ENCODE data around the gene CSPG5.

CSPG5 gene

DNA sequence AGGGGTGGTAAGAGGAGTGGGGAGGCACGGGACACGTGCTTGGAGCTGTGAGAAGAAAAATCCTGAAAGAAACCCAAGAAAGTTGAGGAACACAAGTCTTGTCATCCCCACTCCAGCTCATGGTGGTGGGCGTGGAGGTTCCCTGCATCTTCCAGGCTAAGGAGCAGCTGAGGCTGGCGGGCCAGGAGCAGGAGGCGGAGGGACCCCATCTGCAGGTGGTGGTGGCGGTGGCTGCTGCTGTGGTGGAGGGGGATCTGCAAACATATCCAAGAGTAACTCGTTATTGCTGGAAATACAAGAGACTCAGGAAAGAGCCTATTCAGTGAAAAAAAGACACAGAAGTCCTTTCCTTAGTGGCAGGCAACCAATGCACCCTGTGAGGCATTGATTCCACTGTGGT, 9.4 kb upstream of the CSPG5 start:
- DNase-seq (ENCODE audit: low spot score): no peak

DNA sequence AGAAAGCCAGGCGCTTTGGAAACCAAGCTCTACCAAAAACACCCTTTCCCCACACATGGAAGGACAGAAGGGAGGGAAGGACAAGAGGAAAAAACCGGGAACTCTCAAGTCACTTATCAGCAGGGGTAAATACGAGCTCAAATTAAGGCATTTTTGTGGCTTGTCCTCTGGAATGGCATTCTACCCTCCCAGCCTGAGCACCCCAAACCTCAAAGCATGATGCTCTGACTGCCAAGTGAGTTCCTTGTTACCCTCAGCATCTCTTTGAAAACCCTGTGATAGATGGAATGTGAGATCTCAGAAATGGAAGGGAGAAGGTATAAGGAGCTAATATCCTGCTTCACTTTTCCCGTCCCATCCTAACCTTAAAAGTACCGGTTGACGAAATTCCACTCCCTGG, 8.1 kb upstream of the CSPG5 start:
- no peak for DNase-seq (ENCODE audit: low spot score)

DNA sequence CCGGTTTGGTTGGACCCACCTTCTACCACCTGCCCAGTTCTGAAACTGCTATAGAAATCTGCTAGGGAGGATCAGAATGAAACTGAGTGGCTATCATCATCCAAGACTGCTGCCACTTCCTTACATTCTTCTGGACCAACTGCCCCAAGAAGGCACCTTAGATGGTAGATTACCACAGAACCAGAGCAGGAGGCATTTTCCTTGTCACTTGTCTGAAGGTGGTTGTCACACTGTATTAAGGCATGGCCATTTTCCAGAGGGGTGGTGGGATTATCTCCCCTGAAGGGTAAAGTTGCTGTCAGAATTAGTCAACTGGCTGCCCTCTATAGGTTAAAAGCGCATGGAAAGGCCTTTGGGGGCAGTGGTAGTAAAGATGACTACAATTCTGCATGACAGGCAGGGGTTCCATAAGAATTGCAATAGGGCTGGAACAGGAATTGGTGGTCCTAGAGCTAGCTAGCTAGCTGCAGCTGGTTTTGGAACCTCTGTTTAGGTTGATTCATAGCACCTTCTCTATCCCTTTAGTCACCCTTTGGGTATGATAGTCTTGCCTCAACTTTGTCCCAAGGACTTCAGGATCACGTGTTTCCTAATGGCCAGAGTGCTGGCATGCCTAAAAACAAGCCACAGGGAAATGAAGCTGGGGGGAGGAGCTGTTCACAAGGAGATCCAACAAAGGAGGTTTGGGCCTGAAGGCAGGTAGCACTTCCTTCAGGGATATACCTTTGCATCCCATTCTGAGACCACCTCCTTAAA, 4.8 kb upstream of the CSPG5 start:
- DNase-seq (ENCODE audit: low spot score): no peak

DNA sequence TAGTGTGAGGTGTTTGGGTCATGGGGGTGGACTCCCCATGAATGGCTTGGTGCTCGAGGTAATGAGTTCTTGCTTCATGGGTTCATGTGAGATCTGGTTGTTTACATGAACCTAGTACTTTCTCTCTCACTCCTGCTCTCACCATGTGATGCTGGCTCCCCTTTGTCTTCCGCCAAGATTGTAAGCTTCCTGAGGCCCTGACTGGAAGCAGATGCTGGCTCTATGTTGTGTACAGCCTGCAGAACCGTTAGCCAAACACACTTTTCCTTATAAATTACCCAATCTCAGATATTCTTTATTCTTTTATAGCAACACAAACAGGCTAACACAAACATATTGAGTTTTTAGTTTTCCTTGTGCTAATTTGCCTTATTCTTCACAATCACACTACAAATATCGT, 3.2 kb upstream of the CSPG5 start:
- DNase-seq (ENCODE audit: low spot score): no peak

DNA sequence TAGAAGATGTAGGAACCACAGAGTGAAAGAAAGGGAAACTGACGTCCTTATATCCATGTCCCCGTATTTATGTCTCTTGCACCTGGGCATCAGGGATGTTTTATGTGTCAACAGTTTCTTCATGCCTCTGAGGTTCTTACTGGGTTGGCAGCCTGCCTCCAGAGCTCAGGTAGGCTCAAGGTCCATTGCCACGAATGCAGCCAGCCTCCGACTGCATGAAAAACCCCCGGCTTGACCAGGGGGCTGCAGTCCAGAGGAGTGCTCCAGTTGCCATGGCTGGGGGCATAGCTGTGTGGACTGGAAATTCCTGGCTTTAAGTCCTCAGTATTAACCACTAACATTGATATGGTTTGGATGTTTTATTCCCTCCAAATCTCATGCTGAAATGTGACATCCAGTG, 2.8 kb upstream of the CSPG5 start:
- no peak for DNase-seq (ENCODE audit: low spot score)

DNA sequence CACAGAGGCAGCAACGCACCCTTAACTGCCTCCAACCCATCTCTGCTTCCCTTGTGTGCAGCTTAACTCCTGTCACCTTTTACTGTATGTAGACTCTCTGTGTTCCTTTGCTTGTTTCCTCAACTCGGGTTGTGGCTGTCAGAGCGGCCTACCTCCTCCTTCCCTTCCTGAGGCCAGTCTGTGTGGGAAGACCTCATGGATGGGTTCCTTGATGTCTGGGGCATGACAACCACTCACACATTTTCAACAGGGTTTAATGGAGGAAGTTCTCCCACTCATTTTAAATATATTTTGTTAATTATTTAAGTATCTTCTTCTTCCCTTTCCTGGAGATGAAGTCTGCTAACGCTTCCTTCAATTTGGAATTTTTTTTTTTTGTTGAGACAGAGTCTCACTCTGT, 1.8 kb upstream of the CSPG5 start:
- no peak for DNase-seq (ENCODE audit: low spot score)

DNA sequence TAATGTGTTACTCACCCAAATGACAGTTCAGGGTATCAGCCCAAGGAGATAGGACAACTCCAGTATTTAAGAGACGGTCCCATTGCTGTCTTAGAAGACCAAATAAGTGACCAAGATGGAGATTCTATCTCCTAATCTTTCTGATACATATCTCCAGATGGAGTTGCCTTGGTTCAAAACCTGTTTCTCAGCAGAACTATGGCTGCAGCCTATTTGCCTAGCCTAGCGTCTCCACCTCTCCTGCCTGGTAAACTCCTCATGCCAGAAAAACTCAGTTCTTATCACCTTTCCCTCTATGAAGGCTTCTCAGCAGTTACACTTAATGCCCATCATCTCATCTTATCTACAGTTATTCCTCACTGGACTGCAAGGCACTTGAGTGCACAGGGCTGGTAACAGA, 1.2 kb upstream of the CSPG5 start:
- DNase-seq (ENCODE audit: low spot score): no peak

DNA sequence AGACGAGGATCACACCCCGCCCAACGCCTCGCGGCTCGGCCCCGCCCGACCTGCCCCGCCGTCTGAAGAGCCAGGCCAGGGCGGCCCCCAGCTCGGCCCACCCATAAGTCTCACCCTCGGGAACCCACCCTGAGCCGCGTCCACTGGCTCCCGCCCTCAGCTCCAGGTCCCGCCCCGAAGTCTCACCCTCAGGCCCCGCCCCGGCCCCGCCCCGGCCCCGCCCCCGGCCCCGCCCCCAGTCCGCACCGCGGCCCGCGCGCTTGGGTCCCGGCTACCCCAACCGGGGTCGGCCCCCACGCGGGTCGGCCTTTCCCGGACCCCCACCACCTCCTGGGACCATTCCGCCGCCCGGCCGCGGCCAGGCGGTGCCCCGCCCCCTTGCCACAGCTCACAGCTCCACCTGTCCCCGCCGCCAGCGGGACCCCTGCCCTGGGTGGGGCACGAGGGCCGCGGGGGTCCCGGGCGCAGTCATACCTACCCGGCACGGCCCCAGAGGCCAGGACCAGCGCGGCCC, 489 bp downstream of the CSPG5 start:
- peak; percentile 43 for DNase-seq (ENCODE audit: low spot score)

DNA sequence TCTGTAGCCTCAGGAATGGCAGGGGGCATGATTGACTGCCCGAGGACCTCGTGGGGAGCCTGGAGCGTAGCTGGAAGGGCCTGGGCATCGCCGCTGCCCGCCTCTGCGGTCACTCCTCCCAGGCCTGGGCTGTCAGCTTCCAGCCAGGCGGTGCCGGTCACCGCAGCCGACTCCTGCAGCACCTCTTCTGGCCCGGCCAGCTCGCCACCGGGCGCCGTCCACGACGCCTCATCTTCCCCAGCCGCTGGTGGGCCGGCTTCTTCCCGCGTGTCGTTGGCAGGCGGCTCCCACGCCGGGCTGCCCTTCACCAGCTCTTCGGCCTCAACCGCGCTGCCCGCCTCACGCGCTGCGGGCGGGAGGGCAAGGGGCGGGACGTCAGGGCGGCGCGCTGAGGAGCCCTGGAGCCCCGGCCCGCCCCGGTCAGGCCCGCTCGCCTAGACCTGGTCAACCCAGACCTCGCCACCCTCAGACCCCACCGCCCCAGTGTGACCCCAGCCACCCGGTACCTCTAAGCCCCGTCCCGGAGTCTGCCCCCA, 1.0 kb downstream of the CSPG5 start:
- no peak for DNase-seq (ENCODE audit: low spot score)

DNA sequence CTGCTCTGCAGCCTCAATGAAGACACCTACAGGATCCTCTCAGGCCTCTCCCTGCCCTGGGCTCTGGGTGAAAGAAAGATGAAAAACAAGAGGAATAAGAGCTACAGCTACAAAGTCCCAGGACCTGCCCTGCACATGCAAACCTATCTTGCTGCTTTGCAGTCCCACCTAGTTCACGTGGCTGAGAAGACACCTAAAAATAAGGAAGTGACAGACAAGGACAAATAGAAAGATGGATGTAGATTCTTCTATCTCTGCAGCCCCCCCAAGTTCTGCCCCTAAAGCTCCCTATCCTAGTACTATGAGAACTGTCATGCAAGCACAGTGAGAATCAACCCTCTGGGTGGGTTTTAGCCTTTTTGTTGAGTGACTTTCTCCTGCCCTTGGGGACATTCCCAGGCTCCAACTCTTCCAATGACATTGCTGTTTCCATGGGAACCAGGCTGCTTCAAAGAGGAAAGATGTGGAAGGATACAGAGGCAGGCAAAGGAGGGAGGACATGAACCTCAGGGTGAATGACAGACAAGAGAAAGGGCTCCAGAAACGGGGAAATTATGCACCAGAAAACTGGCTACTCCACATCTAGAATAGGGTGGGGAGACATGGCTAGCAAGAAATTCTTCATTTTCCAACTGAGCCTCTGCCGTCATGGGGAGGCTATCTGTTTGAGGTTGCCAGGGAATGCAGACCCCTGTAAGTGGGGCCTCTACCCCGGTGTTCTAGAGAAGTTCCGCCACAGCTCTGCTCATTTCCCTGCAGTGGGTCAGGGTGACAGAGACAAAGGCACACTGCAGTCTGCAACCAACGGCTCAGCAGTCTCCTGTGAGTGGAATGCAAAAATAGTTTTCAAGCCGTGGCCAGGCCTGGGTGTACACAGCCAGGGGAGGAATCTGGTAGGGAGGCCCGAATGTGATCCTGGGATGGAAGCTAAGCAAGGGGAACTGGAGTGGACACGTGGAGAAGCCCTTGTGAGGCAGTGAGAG, 5.2 kb downstream of the CSPG5 start:
- DNase-seq (ENCODE audit: low spot score): peak; percentile 48

DNA sequence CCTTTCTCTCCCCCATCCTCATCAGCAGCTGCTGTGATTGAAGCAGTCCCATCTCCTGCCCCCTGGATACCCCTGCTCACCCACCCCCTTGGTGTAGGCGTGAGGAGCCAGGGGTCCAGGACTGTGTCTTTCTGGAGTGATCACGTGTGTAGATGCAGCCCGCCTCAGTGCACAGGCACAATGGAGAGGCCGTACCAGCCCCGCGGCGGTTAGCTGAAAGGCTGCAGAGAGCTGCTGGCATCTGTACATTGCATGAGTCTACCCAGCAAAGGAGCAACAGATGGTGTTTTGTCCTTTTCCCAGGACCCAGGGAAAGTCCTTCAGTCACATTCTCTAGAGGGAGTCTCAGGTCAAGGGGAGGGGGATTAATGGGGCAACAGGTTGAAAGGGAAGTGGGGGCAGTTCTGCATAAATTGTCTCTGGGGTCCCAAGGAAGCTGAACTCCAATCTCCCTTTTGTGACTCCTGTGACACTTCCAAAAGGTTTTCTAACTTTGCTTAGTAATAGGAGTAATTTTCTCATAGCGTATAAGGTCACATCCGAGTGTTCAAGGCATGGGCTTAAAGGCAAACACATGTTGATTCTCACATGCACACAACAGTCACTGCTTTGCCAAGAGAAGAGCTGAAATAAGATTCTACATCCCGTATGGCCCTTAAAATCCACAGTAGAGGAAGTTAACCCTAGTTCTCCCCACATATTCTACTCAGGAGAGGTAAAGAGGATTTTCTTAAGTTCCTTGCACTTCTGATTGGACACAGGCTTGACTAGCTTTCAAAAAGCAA, 7.1 kb downstream of the CSPG5 start:
- DNase-seq (ENCODE audit: low spot score): peak; percentile 68

DNA sequence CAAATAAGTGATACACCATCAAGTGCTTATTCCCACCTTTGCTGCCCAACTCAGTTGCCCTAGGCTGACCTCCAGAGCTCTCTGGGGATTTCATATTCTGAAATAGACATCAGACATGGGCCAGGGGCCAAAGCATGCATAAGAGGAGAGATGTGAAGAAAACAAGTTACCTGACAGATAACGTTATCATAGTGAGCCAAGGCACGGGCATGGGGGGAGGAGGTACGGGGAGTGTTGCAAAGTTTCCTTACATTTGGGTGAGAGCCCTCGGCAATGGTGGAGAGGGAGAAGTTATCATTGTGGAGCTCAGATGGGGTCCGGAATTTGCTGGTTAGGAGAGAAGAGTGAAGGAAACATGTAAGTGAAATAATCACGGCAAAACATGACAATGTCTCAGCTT, 9.8 kb downstream of the CSPG5 start:
- DNase-seq (ENCODE audit: low spot score): no peak

DNA sequence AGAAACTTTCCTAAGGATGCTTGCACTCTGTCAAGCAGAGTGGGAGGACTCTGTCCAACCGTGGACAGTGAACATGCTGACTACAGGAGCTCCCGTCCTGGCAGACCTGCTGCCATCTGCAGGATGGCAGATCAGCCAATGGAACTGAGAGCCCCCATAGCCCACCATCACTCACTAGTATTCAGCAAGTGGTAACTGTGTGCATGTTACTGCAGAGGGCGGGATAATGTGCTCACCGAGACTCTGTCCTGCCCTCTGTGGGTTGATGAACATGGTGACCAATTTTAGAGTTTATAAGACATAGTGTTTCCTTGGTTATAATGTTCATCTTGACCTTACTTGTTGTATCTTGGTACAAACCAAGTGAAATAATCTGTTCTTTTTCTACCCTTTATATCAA, 11.5 kb downstream of the CSPG5 start:
- no peak for DNase-seq (ENCODE audit: low spot score)

DNA sequence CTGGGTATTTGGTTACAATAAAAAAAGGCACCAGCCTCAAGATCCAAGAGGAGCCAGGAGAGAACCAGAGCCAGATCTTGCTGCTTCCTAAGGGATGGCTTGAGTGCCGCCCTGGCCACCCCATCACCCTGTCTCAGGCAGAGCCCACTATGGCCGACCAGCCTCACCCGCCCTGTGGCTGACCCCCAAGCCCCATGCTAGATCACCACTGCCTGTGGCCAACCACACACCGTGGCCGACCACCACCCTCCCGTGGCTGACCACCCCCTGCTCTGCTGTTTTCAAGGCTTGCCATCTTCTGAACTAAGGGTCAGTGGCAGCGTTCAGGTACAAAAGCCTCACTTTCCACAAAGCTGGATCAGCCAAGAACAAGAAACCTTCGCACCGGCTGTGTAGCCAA, 12.0 kb downstream of the CSPG5 start:
- DNase-seq (ENCODE audit: low spot score): no peak

DNA sequence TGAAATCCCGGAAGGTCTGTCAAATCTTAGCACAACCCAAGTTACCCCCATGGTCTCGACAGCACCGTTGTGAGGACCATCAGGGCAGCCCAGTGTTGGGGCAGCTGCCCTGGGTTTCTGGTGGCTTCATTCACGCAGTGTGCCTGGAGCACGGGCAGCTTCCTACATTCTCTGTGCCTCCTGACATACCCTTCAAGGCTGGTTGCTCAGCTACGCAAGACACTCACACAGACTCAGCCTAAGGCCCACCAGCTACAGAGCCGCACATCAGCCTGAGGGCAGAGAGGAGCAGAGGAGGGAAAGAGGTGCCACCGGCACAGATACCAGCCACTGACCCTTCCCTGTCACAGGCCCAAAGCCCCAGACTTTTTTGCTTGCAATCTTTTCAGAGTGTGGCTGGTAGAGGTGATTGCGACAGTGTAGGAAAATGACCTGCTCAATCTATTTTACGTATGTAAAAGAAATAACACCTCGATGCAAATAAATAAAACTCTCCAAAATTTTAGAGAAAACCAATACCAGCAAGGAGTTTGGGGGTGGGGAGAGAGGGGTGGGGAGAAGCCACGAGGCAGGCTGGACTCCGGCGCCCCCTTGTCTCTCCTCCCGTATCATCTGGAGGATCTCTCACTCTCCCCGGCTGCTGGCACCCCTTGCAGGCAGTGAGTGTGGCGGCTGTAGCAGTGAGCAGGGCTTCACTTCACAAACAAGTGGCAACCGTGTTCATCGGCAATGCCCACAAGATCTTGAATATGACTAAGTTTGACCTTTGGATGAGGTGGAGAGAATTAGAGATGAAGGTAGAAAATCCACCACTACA, 12.7 kb downstream of the CSPG5 start:
- DNase-seq (ENCODE audit: low spot score): no peak

DNA sequence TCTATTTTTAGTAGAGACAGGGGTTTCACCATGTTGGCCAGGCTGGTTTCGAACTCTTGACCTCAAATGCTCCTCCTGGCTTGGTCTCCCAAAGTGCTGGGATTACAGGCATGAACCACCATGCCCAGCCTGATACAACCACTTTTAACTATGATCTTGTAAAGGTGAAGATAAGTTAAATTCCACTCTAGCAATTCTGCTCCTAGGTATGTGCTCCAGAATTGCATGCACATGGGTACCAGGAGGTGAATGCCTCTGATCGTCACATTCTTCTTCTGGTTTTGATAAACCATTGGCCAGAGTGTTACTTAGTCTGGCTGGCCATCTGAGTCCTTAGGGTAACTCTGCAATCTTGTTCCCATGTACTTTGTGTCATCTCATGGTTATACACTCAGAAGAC, 22.3 kb downstream of the CSPG5 start:
- no peak for DNase-seq (ENCODE audit: low spot score)

DNA sequence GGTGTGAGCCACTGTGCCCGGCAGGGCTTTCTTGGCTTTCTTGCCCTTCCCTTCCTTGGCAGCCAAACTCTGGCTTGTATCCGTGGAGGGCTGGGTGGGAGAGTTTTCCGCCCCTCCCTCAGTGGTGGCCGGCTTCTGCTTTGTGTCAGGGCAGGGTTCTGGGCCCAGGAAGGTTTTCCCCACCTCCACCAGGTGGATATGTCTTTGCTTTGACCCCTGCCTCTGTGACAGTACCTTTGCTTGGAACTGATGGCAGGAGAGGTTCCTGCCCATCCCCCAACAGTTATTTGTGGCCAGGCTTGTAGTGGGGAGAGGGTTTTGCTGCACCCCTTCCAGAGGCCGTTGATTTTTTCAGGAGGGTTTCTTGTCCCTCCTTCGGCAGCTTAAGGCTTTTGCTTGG, 24.3 kb downstream of the CSPG5 start:
- DNase-seq (ENCODE audit: low spot score): no peak

DNA sequence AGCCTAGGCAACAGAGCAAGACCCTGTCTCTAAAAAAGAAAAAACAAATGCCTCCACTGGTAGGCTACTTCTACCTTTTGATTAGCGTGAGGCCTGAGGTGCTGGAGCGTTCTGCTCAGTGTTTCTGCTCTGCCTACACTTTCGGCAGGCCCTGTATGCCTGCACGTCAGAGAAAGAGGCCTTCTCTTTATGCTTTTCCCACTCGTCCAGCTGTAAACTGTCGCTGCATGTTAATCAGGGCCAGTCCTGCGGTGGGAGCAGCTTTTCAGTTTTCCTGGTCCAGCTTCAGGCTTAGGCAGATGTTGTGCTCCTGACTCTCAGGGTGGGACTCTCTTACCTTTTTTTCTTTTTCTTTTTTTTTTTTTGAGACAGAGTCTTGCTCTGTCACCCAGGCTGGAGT, 25.3 kb downstream of the CSPG5 start:
- no peak for DNase-seq (ENCODE audit: low spot score)

DNA sequence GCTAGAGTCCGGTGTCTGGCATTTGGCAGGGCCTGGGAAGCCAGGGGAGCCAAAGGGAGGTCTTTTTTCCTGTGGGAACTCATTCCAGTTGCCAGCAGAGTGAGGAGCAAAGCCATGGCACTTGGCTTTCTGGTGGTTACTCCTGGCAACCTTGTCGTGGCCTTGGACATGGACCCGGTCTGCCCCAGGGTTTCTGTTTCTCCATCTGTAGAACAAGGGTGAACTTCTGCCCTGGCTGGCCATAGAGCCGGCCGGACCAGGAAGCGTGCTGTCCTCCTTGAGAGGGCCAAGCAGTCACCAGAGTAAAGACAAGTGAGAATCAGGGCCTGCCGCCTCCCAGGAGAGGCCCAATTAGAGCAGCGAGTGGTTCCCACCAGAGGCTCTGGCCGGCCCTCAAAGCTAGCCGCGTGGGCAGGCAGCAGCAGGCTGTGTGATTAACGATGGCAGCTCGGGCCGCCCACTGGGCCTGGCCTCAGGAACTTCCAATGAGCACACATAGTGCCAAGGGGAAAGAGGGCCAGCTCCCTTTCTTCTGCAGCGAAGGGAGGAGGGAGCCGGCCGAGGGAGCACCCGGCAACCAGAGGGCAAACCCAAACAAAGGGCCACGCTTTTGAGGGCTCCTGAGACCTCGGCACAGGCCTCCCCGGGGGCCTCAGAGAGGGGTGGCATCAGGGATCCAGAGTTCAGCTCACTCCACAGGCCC, 36.0 kb downstream of the CSPG5 start:
- DNase-seq (ENCODE audit: low spot score): peak; percentile 74

DNA sequence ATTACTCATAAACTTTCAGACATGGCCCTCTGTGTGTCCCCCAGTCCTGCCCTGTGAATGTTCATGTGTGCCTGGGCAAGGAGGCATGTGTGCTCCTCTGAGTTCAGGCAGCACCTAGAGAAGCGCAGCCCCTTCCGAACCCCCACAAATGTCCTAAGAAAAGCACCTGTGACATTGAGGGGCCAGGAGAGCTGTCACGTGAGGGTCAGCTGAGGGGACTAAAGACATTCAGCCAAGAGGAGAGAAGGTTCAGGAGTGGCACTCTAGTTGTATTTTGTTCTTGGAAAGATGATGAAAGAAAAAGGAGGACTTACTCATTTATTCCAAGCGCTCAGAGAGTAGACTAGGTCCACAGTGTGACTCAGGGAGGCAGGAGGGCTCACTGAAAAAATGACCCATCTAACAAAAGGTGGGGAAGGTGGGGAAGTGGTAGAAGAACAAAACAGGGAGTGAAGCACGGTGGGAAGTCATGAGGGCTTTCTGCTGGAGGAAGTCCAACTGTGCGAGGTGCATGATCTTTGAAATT, 37.0 kb downstream of the CSPG5 start:
- DNase-seq (ENCODE audit: low spot score): no peak
